Thyroid gland (tissue), 4 donors: Measurements from ENCODE around the gene COL8A2.

Experiments
- CTCF ChIP-seq, 6 experiments: fragments of 200-600 bp in 3 of 6; fragments of 450-650 bp in 3 of 6; sonication (generic) in 3 of 6; IDR thresholded peaks; one replicate each; pipeline ENCODE4 v1.5.1; 2016 to 2019; ENCODE audit warnings: antibody characterized with exemption in 6 of 6, mild to moderate bottlenecking in 2 of 6, inconsistent platforms in 1 of 6, moderate library complexity in 1 of 6
- POLR2A ChIP-seq, 2 donors: fragments of 450-650 bp; IDR thresholded peaks; one replicate each; pipeline ENCODE4 v1.6.1; 2017; ENCODE audit warnings: antibody characterized with exemption in 2 of 2, mild to moderate bottlenecking in 2 of 2, moderate library complexity in 1 of 2

- TF ChIP-seq CTCF (IDR thresholded peaks at IDR 0.05): no peak
- TF ChIP-seq POLR2A (IDR thresholded peaks at IDR 0.05): no peak
Observed at GRCh38 chr1:36062315-36062714, 62.7 kb downstream of the COL8A2 start.
